Endothelial cell of umbilical vein (primary cell): ENCODE data around the gene FPGS. TPM values are rescaled to one million over a fixed set of nuclear protein-coding genes. Genes with fewer than 3 reads are reported as not detected.
A peak's percentile ranks its signal among the peaks of the same experiment; 100 is the strongest.

ENCODE experiments used
- BruUV-seq: library from RNA; stranded (reverse); fragments of 400-500 nt; replicated peaks from 2 replicates; lab custom pipeline; 2021; lab: Mats Ljungman, UMichigan
- CTCF ChIA-PET: fragments of 300-600, 350-600 bp; sonication (Branson Sonifier 250); formaldehyde crosslinking; loops from one replicate; lab custom pipeline; 2021; ENCODE audit warnings: antibody characterized with exemption, inconsistent platforms; lab: Charles Lee
- POLR2A ChIA-PET: fragments of 300-600, 350-600 bp; sonication (Branson Sonifier 250); formaldehyde crosslinking; loops from one replicate; lab custom pipeline; 2021; ENCODE audit warnings: antibody characterized with exemption, inconsistent platforms; lab: Charles Lee
- DNase-seq: peaks from one replicate; pipeline ENCODE4 v3.0.0-alpha.2; 2011; ENCODE audit warnings: low read depth, low spot score
- FAIRE-seq: peaks from 2 replicates; lab custom pipeline; 2011; peaks lifted over from hg19 to GRCh38; lab: Jason Lieb, UNC
- H2AFZ ChIP-seq: 2 replicates; pipeline ENCODE4 v1.6.0; 2012; ENCODE audit warnings: low read depth, low read length, control low read depth, inconsistent platforms
- H3K27ac ChIP-seq: 2 replicates; pipeline ENCODE4 v1.5.1; 2011; ENCODE audit warnings: low read depth, mild to moderate bottlenecking, control low read depth, low read length, moderate library complexity; ENCODE audit not compliant: insufficient read depth
- H3K27me3 ChIP-seq, 2 experiments: 2 replicates each; pipeline versions ENCODE4 v1.6.0 to v1.6.1; 2011; ENCODE audit warnings: low read length in 2 of 2, mixed read lengths in 1 of 2; ENCODE audit not compliant: control insufficient read depth in 2 of 2, insufficient read depth in 2 of 2
- H3K36me3 ChIP-seq, 2 experiments: 2 replicates in 1 of 2; 3 replicates in 1 of 2; pipeline ENCODE4 v1.5.1; 2011; ENCODE audit warnings: low read length in 2 of 2, mild to moderate bottlenecking in 1 of 2, moderate library complexity in 1 of 2; ENCODE audit not compliant: control insufficient read depth in 2 of 2, insufficient read depth in 2 of 2; ENCODE audit errors: extremely low read depth in 1 of 2
- H3K4me1 ChIP-seq: 3 replicates; pipeline ENCODE4 v1.5.1; 2011; ENCODE audit warnings: mild to moderate bottlenecking, low read length; ENCODE audit not compliant: control insufficient read depth, insufficient read depth; ENCODE audit errors: extremely low read depth
- H3K4me2 ChIP-seq: 2 replicates; pipeline ENCODE4 v1.6.1; 2011; ENCODE audit warnings: low read length, control low read depth, mixed read lengths; ENCODE audit not compliant: insufficient read depth
- H3K4me3 ChIP-seq, 3 experiments: fragments of 200-600 bp in 1 of 3; sonication (generic), shearing (Covaris generic) in 1 of 3; replicated peaks in 1 of 3; 2 replicates each; pipeline ENCODE4 v1.5.1; 2011 to 2016; ENCODE audit warnings: control low read depth in 3 of 3, low read length in 3 of 3, mild to moderate bottlenecking in 2 of 3, inconsistent platforms in 1 of 3, low read depth in 1 of 3, moderate library complexity in 1 of 3; ENCODE audit not compliant: insufficient read depth in 1 of 3
- H3K79me2 ChIP-seq: 2 replicates; pipeline ENCODE4 v1.6.0; 2012; ENCODE audit warnings: low read length, inconsistent platforms; ENCODE audit not compliant: control insufficient read depth, insufficient read depth
- H3K9ac ChIP-seq: replicated peaks from 2 replicates; pipeline ENCODE3; 2011; ENCODE audit warnings: low read length, control low read depth; ENCODE audit not compliant: insufficient read depth; ENCODE audit errors: extremely low read depth
- H3K9me1 ChIP-seq: replicated peaks from 3 replicates; pipeline ENCODE4 v1.6.0; 2011; ENCODE audit warnings: mild to moderate bottlenecking, low read length; ENCODE audit not compliant: control insufficient read depth, insufficient read depth; ENCODE audit errors: extremely low read depth
- H3K9me3 ChIP-seq: replicated peaks from 2 replicates; pipeline ENCODE4 v1.5.1; 2012; ENCODE audit warnings: low read length, inconsistent platforms; ENCODE audit not compliant: control insufficient read depth, insufficient read depth
- H4K20me1 ChIP-seq: replicated peaks from 2 replicates; pipeline ENCODE3; 2011; ENCODE audit warnings: mild to moderate bottlenecking, low read length; ENCODE audit not compliant: control insufficient read depth, insufficient read depth; ENCODE audit errors: extremely low read depth
- EZH2 ChIP-seq: IDR thresholded peaks from 2 replicates; pipeline ENCODE4 v1.6.1; 2012; ENCODE audit warnings: borderline replicate concordance, low read depth, mild to moderate bottlenecking, moderate library complexity, low read length, inconsistent platforms; ENCODE audit not compliant: severe bottlenecking
- FOS ChIP-seq: IDR thresholded peaks from 2 replicates; pipeline ENCODE4 v1.6.1; 2011; ENCODE audit warnings: mild to moderate bottlenecking, low read length, moderate library complexity, borderline replicate concordance; ENCODE audit not compliant: insufficient read depth
- GATA2 ChIP-seq: IDR thresholded peaks from 2 replicates; pipeline ENCODE4 v1.7.0; 2011; ENCODE audit warnings: low read depth, mild to moderate bottlenecking, moderate library complexity, mixed read lengths, low read length; ENCODE audit not compliant: insufficient read length, insufficient read depth
- JUN ChIP-seq: IDR thresholded peaks from 2 replicates; pipeline ENCODE4 v1.6.1; 2011; ENCODE audit warnings: borderline replicate concordance, low read depth; ENCODE audit not compliant: insufficient read length, insufficient read depth
- MAX ChIP-seq: IDR thresholded peaks from 2 replicates; pipeline ENCODE4 v1.6.1; 2011; ENCODE audit not compliant: insufficient read depth, insufficient read length
- MYC ChIP-seq: IDR thresholded peaks from one replicate; pipeline ENCODE4 v1.6.1; 2011; ENCODE audit warnings: mild to moderate bottlenecking, low read depth, low read length
- POLR2A ChIP-seq: IDR thresholded peaks from 2 replicates; pipeline ENCODE4 v1.6.1; 2012; ENCODE audit warnings: low read depth, mild to moderate bottlenecking, control low read depth, low read length
- POLR2AphosphoS5 ChIP-seq: IDR thresholded peaks from 2 replicates; pipeline ENCODE4 v1.6.1; 2012; ENCODE audit warnings: low read depth, mild to moderate bottlenecking, control low read depth, low read length, moderate library complexity; ENCODE audit not compliant: insufficient read depth
- dilution Hi-C: fragments of 300-500 bp; cut with MboI; formaldehyde crosslinking; loops from one replicate; pipeline ENCODE4 v1.15.0; 2019; ENCODE audit warnings: low sequenced_read_pairs; ENCODE audit not compliant: extremely low pct_ligation_motif_present
- intact Hi-C: fragments of 100-400 bp; cut with micrococcal nuclease; formaldehyde crosslinking; loops from one replicate; pipeline ENCODE4 v1.10.0; 2022
- polyA plus RNA-seq, 4 experiments: library from polyadenylated mRNA; depleted of rRNA in 3 of 4; stranded (reverse) in 3 of 4; unstranded in 1 of 4; fragments of >200 nt; gene quantifications; 2 replicates each; pipeline versions ENCODE4 v1.2.1 to v1.2.3, GENCODE V29; 2011 to 2012; ENCODE audit warnings: missing spikeins in 1 of 4
- total RNA-seq: library from RNA; stranded (reverse); gene quantifications from 2 replicates; pipeline ENCODE4 v1.2.3, GENCODE V29; 2021
- TF ChIP-seq, protein P1 (sequence below), 2 donors: IDR thresholded peaks; 1 replicate in 1 of 2; 2 replicates in 1 of 2; pipeline ENCODE4 v1.5.1; 2011; ENCODE audit warnings: low read length in 2 of 2, mild to moderate bottlenecking in 2 of 2, moderate library complexity in 2 of 2, control low read depth in 1 of 2, inconsistent platforms in 1 of 2, low read depth in 1 of 2; ENCODE audit not compliant: insufficient read depth in 1 of 2; ENCODE audit errors: extremely low read depth in 1 of 2

The FPGS gene
- total and polyA plus RNA-seq, 2 donors (not counting 3 experiments of a cell fraction or from before 2014, with no cell fraction given): 77.7 to 90.2 TPM

DNA sequence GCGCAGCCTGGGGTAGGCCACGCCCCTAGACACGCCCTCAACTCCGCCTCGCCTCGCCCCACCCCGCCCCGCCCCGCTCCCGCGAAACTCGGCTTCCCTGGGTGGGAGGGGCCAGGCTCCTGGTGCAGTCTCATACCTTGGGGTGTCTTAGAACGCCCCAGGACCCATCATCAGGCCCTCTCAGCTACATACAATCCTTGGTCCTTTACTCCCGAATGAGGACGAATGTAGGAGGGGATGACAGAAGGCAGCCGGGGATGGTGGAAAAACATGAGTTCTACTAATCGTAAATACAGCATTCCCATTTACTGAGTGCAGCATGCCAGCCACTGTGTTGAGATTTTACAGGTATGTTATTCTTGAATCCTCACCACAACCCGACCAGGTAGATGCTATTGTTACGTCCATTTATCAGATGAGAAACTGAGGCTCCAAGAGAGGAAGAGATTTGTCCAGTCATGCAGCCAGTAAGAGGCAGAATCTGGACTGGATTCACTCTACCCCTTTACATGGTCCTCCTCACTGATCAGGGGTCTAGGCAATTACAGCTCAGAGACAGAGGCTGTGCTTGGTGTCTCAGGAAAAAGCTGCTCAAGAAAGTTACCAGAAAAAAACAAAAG lies 31.0 kb upstream of the FPGS start:
- Histone ChIP-seq H3K9me3 (no peaks in the 10 kb centered on the region), H3K9ac (no peak overlapping the region), H3K4me3 (no peak overlapping the region), H3K27ac (no peak overlapping the region), H3K4me1 (peaks cover 35% of the 10 kb centered on the region), H4K20me1 (no peaks in the 10 kb centered on the region), H3K9me1 (no peaks in the 10 kb centered on the region), H3K79me2 (peaks cover 39% of the 10 kb centered on the region), H3K27me3 (no peaks in the 10 kb centered on the region), H2AFZ (peak overlapping the region; percentile 68), H3K36me3 (peaks cover 4 to 5% of the 10 kb centered on the region in 2 experiments), H3K4me2 (peak overlapping the region; percentile 47)
- CTCF ChIA-PET: interaction anchor here (0.5 to 11.3 kb wide), 10 partner anchors 9 to 193 kb away, joined by 3 to 167 read pairs (median 6); partner anchors contain the start of genes CDK9, SH2D3C and TOR2A
- no peak for DNase-seq
- dilution Hi-C loops: no loop called here
- intact Hi-C loops: loop anchor here (1.0 to 2.0 kb wide), 4 partner anchors 17 to 67 kb away; partner anchors contain the start of genes FPGS and TOR2A
- FAIRE-seq: no peak
- TF ChIP-seq MYC (no peak), POLR2A (no peak), POLR2AphosphoS5 (no peak), GATA2 (no peak), MAX (no peak), FOS (no peak), EZH2 (no peak), JUN (no peak)
- TF ChIP-seq, protein P1, sequence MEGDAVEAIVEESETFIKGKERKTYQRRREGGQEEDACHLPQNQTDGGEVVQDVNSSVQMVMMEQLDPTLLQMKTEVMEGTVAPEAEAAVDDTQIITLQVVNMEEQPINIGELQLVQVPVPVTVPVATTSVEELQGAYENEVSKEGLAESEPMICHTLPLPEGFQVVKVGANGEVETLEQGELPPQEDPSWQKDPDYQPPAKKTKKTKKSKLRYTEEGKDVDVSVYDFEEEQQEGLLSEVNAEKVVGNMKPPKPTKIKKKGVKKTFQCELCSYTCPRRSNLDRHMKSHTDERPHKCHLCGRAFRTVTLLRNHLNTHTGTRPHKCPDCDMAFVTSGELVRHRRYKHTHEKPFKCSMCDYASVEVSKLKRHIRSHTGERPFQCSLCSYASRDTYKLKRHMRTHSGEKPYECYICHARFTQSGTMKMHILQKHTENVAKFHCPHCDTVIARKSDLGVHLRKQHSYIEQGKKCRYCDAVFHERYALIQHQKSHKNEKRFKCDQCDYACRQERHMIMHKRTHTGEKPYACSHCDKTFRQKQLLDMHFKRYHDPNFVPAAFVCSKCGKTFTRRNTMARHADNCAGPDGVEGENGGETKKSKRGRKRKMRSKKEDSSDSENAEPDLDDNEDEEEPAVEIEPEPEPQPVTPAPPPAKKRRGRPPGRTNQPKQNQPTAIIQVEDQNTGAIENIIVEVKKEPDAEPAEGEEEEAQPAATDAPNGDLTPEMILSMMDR (IDR thresholded peaks at IDR 0.05; ENCODE audit: extremely low read depth in 1 of 2, insufficient read depth in 1 of 2, low read depth in 1 of 2, low read length in 2 of 2): no peak
- no TSS peak for BruUV-seq
- POLR2A ChIA-PET: interaction anchor here (0.6 to 2.8 kb wide), 13 partner anchors 10 to 98 kb away, joined by 3 to 24 read pairs (median 4); partner anchors contain the start of gene CDK9
